Suppressor macrophage treated with lipopolysaccharide for 1 hour (primary cell): ENCODE data around the gene TTYH3.
A peak's percentile ranks its signal among the peaks of the same experiment; 100 is the strongest.
"Not testable (repeated sequence)": the region's sequence is repeated elsewhere in the genome, so short reads cannot be mapped to it uniquely, and the experiment has no call there.

Source experiments
- DNase-seq, 3 donors: peaks; one replicate each; pipeline ENCODE4 v3.0.0-alpha.2; 2020 to 2022

The TTYH3 gene

GRCh38 chr7:2689343-2689847, 57.6 kb downstream of the TTYH3 start:
- DNase-seq: no peak

GRCh38 chr7:2689951-2690705, 58.3 kb downstream of the TTYH3 start:
- peak; percentile 83 to 89 (median 85) for DNase-seq

- DNase-seq: peak; percentile 42 to 62 (median 56)
These were observed 59.4 kb downstream of the TTYH3 start for GRCh38 chr7:2691011-2691707.

GRCh38 chr7:2691932-2692439, 60.2 kb downstream of the TTYH3 start:
- not testable (repeated sequence) for DNase-seq

- DNase-seq: no peak
These were observed 60.8 kb downstream of the TTYH3 start for GRCh38 chr7:2692543-2692942.

- DNase-seq: peak; percentile 82 to 91 (median 90)
These were observed 61.8 kb downstream of the TTYH3 start for GRCh38 chr7:2693420-2694121.

- DNase-seq: peak in 1 of 3 donors; percentile 28
These were observed 62.3 kb downstream of the TTYH3 start for GRCh38 chr7:2694122-2694436.

GRCh38 chr7:2698581-2699288, 66.9 kb downstream of the TTYH3 start:
- peak in 2 of 3 donors; percentile 28 to 29 for DNase-seq

GRCh38 chr7:2699289-2699620, 67.5 kb downstream of the TTYH3 start:
- no peak for DNase-seq

GRCh38 chr7:2700141-2700850, 68.5 kb downstream of the TTYH3 start:
- no peak for DNase-seq

GRCh38 chr7:2701424-2701823, 69.6 kb downstream of the TTYH3 start:
- DNase-seq: no peak

GRCh38 chr7:2701832-2702593, 70.2 kb downstream of the TTYH3 start:
- peak; percentile 27 to 52 (median 38) for DNase-seq

GRCh38 chr7:2702594-2702957, 70.8 kb downstream of the TTYH3 start:
- no peak for DNase-seq

- no peak for DNase-seq
These were observed 73.7 kb downstream of the TTYH3 start for GRCh38 chr7:2705371-2706096.

GRCh38 chr7:2706685-2707126, 74.9 kb downstream of the TTYH3 start:
- no peak for DNase-seq

- DNase-seq: no peak
These were observed 75.7 kb downstream of the TTYH3 start for GRCh38 chr7:2707481-2707880.

- DNase-seq: no peak
These were observed 76.3 kb downstream of the TTYH3 start for GRCh38 chr7:2708041-2708440.

- DNase-seq: no peak
These were observed 76.9 kb downstream of the TTYH3 start for GRCh38 chr7:2708547-2709310.

- DNase-seq: peak; percentile 66 to 82 (median 74)
These were observed 77.9 kb downstream of the TTYH3 start for GRCh38 chr7:2709553-2710285.
